KBM-7 (cell line): ENCODE data around the gene VASP.

Source experiments
- DNase-seq: peaks from one replicate; pipeline ENCODE4 v3.0.0-alpha.2; 2015
- in situ Hi-C: fragments of 300-500 bp; cut with MboI; formaldehyde crosslinking; loops from 2 replicates; pipeline ENCODE4 v1.14.3; 2020; ENCODE audit warnings: low sequenced_read_pairs, low pct_unique_long_range_greater_than_20kb, mixed read lengths

Gene VASP

DNA sequence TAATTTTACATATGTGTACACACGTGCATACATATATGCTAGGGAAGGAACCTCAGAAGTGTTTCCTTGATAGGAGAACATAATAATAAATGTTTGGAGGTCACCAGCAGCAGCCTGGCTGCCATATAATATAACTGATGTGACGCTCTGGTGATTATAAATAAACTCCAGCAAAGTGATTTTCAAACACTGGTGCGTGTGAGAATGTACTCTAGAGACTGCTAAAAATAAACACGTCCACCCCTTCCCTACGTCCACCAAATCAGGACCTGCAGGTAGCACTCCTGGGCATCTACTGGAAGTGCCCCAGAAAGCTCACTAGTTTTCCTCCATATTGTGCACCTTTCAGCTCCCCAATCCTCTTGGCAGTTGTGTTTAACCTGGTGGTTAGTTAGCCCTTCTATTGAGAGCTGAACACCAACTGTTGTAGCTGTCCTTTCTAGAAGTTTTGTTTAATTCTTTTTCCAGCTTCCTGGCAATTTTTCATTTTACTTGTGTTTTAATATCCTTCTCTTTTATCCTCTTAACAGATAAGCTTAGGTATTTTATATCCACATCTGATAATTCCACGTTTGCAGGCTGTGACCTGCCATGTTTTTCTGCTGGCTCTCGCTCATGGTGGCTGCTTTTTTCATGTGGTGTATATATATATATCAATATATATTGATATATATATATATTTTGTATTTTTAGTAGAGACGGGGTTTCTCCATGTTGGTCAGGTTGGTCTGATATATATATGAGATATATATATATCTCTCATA lies 64.4 kb downstream of the VASP start:
- in situ Hi-C loops, result no loop called here
- DNase-seq, result no peak

DNA sequence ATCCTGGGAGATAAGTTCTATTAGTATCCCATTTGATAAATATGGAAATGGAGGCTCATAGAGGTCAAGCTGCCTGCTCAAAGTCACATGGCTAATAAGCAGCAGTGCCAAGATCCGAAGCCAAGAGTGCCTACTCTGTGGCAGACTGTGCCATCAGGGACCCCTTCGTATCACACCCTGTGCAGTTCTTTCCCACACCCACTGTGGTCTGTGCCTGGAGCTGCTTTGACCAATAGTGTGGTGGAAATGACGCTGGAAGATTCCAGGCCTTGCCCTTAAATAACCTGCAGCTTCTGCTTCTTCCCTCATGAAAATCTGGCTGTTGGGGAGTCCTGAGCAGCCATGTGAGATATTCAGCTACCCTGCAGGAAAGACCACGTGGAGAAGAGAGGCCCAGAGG lies 67.2 kb downstream of the VASP start:
- no peak for DNase-seq
- in situ Hi-C loops, result no loop called here

DNA sequence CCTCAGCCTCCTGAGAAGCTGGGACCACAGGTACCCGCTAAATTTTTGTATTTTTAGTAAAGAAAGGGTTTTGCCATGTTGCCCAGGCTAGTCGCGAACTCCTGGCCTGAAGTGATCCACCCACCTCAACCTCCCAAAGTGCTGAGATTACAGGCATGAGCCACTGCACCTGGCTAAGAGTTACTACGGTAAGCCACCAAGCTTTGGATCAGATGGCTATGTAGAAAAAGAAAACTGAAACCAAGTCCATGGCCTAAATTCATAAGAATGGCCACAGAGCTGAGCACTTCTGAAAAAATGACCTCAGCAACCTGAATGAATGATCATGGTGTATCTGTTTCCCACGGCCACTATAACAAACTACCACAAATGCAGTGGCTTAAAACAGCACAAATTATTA lies 67.9 kb downstream of the VASP start:
- DNase-seq, result no peak
- in situ Hi-C loops, result no loop called here
